HG03095 (cell line): ENCODE results near the gene RHOXF2.
A peak's percentile ranks its signal among the peaks of the same experiment; 100 is the strongest.
"Not testable (repeated sequence)": the region's sequence is repeated elsewhere in the genome, so short reads cannot be mapped to it uniquely, and the experiment has no call there.

Source experiments
- ATAC-seq: cut with Tn5 transposase; IDR thresholded peaks from one replicate; pipeline ENCODE4 v1.9.1; 2021; ENCODE audit warnings: moderate library complexity; ENCODE audit not compliant: unreplicated experiment

RHOXF2 gene

DNA sequence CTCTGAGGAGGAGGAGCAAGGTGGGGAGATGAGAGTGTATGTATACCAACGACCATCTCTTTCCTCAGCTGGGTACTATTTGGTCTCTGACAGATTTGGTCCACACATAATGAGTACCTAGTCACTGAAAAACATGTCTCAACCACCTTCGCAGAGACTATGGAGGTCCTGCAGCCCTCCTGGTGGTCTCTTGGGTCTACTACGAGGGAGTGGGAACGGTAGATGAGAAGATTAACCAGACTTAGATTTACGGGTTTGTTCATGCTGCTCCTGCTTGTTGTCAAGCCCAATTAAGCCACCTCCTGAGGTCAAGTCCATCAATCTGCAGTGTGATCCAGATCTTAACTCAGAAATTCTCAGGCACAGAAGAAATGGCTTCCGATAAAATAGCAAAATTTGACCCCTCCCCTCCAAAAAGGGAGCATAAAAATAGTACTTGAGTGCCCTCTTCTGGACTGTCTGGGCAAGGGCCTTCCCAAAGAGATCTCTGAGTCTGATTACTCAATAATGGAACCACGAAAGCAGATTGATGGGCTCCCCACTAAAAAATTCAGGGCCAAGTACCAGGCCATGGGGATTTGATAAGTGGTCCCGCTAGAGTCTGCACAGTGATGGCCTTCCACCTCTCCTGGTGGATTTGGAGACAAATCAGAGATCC, 38.3 kb downstream of the RHOXF2 start:
- ATAC-seq = not testable (repeated sequence)

DNA sequence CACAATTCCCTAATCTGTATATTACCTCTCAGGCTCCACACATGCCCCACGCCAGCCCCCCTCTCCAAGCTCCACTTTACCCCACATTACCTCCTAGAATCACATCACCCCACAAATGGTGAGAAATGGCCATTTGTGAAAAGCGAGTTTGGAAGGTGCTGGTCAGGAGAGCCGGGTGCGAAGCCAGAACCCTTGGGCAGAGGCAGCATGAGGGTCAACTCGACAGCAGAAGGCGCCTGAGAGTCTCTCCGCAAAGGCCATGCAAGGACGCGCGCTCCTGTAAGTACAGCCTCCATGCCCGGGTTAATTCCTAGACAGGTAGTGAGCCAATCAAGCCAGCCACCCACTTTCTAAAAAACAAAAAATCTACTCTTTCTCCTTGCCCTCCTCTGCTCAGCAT, 42.4 kb downstream of the RHOXF2 start:
- no peak for ATAC-seq

DNA sequence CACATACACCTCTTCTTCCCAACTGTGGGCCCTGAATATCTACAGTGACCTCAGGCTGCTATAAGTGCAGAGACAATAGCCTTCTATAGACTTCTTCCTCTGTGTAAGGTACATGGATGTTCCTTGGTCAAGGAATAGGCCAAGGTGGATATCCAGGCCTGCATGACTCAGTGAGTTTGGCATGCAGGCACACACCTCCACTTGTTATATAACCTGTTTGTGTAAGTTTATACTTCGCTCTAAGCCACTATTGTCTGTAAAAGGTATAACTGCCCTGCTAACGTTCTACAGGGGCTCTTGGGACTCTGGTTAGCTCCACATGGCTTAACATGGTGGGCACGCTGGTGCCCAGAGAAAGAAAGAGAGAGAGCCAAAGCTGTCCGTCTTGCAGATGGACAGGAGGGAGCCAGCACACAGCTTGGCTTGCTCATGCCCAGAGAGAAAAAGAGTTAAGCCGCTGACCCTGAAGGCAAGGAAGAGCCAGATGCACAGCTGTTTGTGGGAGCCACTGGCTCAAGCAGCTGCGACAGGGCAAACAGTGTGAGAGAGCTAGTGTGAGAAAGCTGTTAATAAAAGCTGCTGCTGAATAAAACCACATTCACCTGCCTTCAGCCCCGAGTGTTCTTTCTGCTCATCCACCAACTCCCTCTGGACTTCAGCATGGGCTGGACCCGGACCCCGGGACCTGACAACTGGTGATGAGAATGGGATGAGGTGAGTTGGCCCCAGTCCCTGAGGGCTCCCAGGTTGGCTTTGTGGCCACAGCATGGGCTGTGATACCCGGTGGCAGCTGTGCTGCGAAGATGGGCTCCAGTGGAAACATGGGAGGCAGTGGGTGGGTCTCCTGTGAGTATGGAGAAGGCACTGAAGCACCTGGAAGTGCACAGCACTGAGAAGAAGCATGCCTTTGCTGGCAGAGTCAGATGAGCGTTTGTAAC, 47.7 kb downstream of the RHOXF2 start:
- no peak for ATAC-seq

GRCh38 chrX:120207009-120207605, 48.7 kb downstream of the RHOXF2 start:
- no peak for ATAC-seq

DNA sequence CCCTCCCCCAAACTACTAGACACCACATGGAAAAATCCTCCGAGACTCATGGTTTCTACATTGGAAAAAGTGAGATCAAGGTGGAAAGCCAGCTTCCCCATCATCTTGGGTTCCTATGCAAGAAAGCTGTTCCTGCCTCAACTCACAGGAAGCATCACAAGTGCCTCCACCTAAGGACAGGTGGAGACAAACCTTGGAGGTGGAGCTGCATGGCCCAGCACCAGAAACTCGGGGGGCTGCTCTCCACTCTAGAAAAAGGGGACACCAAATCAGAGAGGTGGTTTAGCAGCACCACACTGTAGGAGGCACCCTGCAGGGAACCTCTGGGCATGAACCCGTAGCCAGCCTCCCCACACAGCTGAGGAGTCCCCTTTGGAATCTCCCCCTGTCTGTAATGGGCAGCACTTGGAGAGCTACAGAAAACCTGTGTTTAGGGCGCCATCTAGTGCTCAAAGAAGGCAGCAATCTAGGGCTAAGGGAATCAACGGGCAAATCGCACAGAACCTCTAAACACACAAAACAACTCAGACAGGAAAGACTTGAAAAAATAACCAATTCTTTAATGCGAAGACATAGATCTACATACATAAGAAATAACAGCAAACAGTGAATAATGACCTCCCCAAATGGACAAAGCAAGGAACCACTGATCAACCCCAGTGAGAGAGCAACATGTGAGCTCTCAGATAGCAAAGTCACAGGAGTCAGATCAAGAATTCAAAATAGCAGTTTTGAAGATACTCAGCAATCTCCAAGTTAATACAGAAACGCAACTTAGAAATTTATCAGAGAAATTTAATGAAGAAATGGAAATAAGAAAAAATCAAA, 55.2 kb downstream of the RHOXF2 start:
- ATAC-seq = peak; percentile 90
